Mucosa of rectum (tissue), 2 donors: Measurements from ENCODE around the gene DHRSX.
"Not testable (repeated sequence)": the region's sequence is repeated elsewhere in the genome, so short reads cannot be mapped to it uniquely, and the experiment has no call there.

Source experiments
- H3K27ac ChIP-seq, 2 donors: one replicate each; pipeline ENCODE4 v1.7.0; 2013; ENCODE audit warnings: inconsistent platforms in 2 of 2, low read depth in 2 of 2, low read length in 2 of 2
- H3K27me3 ChIP-seq, 2 donors: one replicate each; pipeline ENCODE4 v1.7.0; 2013; ENCODE audit warnings: low read length in 2 of 2; ENCODE audit not compliant: control insufficient read depth in 2 of 2, insufficient read depth in 2 of 2
- H3K36me3 ChIP-seq, 2 donors: one replicate each; pipeline ENCODE4 v1.7.0; 2013; ENCODE audit warnings: low read length in 2 of 2; ENCODE audit not compliant: control insufficient read depth in 2 of 2, insufficient read depth in 2 of 2
- H3K4me1 ChIP-seq, 2 donors: one replicate each; pipeline ENCODE4 v1.7.0; 2013; ENCODE audit warnings: low read length in 2 of 2, mild to moderate bottlenecking in 1 of 2; ENCODE audit not compliant: control insufficient read depth in 2 of 2, insufficient read depth in 2 of 2
- H3K4me3 ChIP-seq, 2 donors: one replicate each; pipeline ENCODE4 v1.7.0; 2013; ENCODE audit warnings: low read length in 2 of 2
- H3K9ac ChIP-seq, 2 donors: one replicate each; pipeline ENCODE4 v1.7.0; 2013; ENCODE audit warnings: low read length in 2 of 2, low read depth in 1 of 2, mild to moderate bottlenecking in 1 of 2
- H3K9me3 ChIP-seq, 2 donors: one replicate each; pipeline ENCODE4 v1.7.0; 2013; ENCODE audit warnings: low read length in 2 of 2; ENCODE audit not compliant: control insufficient read depth in 2 of 2
- donor health status: healthy.
- donor health status: Normal muscosa, but diverticular disease.

Gene DHRSX

DNA sequence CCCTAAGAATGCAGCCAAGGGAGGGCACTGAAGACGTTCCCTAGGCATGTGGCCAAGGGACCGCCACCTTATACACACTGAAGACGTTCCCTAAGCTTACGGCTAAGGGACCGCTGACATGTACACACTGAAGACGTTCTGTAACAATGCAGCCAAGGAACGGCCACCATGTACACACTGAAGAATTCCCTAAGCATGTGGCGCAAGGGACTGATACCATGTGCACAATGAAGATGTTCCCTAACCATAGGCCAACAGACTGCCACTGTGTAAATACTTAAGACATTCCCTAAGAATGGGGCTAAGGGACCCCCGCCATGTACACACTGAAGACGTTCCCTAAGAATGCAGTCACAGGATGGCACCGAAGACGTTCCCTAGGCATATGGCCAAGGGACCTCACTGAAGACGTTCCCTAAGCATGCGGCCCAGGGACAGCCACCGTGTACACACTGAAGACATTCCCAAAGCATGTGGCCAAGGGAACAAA, 36.1 kb downstream of the DHRSX start:
- H3K36me3 ChIP-seq = no peaks in the 10 kb centered on the region
- H3K4me1 ChIP-seq = no peaks in the 10 kb centered on the region
- no peaks in the 10 kb centered on the region for H3K9me3 ChIP-seq
- H3K27me3 ChIP-seq = no peaks in the 10 kb centered on the region
- no peak overlapping the region for H3K4me3 ChIP-seq
- H3K27ac ChIP-seq = no peak overlapping the region
- no peak overlapping the region for H3K9ac ChIP-seq

DNA sequence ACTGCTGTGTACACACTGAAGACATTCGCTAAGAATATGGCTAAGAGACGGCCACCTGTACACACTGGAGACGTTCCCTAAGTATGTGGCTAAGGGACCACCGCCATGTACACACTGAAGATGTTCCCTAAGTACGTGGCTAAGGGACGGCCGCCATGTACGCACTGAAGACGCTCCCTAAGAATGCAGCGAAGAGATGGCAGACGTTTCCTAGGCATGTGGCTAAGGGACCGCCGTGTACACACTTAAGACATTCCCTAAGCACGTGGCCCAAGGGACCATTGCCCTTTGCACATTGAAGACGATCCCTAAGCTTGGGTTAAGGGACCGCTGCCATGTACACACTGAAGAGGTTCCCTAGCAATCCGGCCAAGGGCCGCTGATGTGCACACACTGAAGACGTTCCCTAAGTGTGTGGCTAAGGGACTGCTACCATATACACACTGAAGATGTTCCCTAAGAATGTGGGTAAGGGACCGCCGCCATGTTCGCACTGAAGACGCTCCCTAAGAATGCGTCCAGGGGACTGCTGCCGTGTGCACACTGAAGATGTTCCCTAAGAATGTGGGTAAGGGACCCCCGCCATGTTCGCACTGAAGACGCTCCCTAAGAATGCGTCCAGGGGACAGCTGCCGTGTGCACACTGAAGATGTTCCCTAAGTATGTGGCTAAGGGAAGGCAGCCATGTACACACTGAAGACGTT, 36.7 kb downstream of the DHRSX start:
- Histone ChIP-seq H3K36me3 (no peaks in the 10 kb centered on the region), H3K9ac (no peak overlapping the region), H3K9me3 (no peaks in the 10 kb centered on the region), H3K4me3 (no peak overlapping the region), H3K27ac (no peak overlapping the region), H3K27me3 (no peaks in the 10 kb centered on the region), H3K4me1 (no peaks in the 10 kb centered on the region)

GRCh38 chrX:2463481-2463880, 37.3 kb downstream of the DHRSX start:
- H3K9me3 ChIP-seq, H3K36me3 ChIP-seq, H3K4me1 ChIP-seq, H3K27me3 ChIP-seq, H3K9ac ChIP-seq, H3K27ac ChIP-seq, H3K4me3 ChIP-seq: not testable (repeated sequence)

DNA sequence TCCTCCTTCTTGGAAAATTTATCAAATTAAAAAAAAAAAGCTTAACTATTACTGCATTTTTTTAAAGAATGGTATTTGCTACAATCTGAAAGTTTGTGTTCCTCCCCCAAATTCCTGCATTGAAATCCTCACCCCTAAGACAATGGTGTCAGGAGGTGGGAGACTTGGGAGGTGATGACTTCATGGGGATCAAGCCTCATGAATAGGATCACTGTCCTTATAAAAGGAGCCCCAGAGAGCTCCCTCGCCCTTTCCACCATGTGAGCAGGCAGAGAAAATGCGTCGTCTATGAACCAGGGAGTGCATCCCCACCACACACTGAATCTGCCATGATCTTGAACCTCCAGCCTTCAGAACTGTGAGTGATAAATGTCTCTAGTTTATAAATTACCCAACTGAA, 38.0 kb downstream of the DHRSX start:
- no peaks in the 10 kb centered on the region for H3K4me1 ChIP-seq
- H3K27ac ChIP-seq = no peak overlapping the region
- no peaks in the 10 kb centered on the region for H3K9me3 ChIP-seq
- H3K36me3 ChIP-seq = no peaks in the 10 kb centered on the region
- no peak overlapping the region for H3K4me3 ChIP-seq
- no peaks in the 10 kb centered on the region for H3K27me3 ChIP-seq
- H3K9ac ChIP-seq = no peak overlapping the region

DNA sequence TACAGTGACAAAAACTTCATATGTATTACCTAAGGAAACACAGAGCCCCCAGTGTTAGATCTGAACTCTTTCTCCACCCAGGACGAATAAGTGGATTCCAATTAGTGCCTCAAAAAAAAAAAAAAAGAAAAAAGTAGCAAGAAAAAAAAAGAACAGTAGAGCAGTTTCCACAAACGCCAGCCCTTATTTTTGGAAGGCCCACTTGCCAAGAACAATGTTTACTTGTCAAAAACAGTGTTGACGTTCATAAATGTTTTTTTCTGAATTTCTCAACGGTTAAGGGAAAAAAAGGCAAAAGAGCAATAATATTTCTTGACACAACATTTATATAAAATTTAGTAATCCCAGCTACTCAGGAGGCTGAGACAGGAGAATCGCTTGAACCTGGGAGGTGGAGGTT, 38.7 kb downstream of the DHRSX start:
- no peaks in the 10 kb centered on the region for H3K4me1 ChIP-seq
- no peak overlapping the region for H3K4me3 ChIP-seq
- no peaks in the 10 kb centered on the region for H3K9me3 ChIP-seq
- no peak overlapping the region for H3K9ac ChIP-seq
- H3K27ac ChIP-seq = no peak overlapping the region
- no peaks in the 10 kb centered on the region for H3K36me3 ChIP-seq
- H3K27me3 ChIP-seq = no peaks in the 10 kb centered on the region

GRCh38 chrX:2461711-2462016, 39.1 kb downstream of the DHRSX start:
- Histone ChIP-seq H3K9me3 (no peaks in the 10 kb centered on the region), H3K4me1 (no peaks in the 10 kb centered on the region), H3K27ac (no peak overlapping the region)

GRCh38 chrX:2460821-2461710, 39.7 kb downstream of the DHRSX start:
- H3K27ac ChIP-seq, H3K9ac ChIP-seq, H3K27me3 ChIP-seq, H3K4me1 ChIP-seq, H3K9me3 ChIP-seq, H3K4me3 ChIP-seq, H3K36me3 ChIP-seq: not testable (repeated sequence)

More at GRCh38 chrX:2461711-2462016, 39.1 kb downstream of the DHRSX start:
- no peak overlapping the region for H3K9ac ChIP-seq
- no peak overlapping the region for H3K4me3 ChIP-seq
- H3K27me3 ChIP-seq = no peaks in the 10 kb centered on the region
- H3K36me3 ChIP-seq = no peaks in the 10 kb centered on the region

GRCh38 chrX:2460048-2460447, 40.7 kb downstream of the DHRSX start:
- not testable (repeated sequence) for H3K27ac ChIP-seq

DNA sequence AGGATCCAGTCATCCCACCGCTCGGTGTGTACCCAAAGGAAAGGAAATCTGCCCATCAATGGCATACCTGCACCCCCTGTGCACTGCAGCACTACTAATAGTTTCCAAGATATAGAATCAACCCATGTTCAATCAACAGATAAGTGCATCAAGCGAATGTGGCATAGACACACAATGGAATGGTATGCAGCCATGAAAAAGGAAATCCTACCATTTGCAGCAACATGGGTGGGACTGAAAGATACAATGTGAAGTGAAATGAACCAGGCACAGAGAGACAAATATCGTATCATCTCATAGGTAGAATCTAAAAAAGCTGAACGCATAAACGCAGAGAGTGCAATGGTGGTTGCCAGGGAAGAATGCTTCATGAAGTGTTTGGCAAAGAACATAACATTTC, 42.5 kb downstream of the DHRSX start:
- no peaks in the 10 kb centered on the region for H3K27me3 ChIP-seq
- no peak overlapping the region for H3K9ac ChIP-seq
- no peaks in the 10 kb centered on the region for H3K36me3 ChIP-seq
- no peaks in the 10 kb centered on the region for H3K4me1 ChIP-seq
- H3K4me3 ChIP-seq = no peak overlapping the region
- H3K9me3 ChIP-seq = no peaks in the 10 kb centered on the region
- H3K27ac ChIP-seq = no peak overlapping the region

More at GRCh38 chrX:2460048-2460447, 40.7 kb downstream of the DHRSX start:
- not testable (repeated sequence) for H3K9ac ChIP-seq, H3K9me3 ChIP-seq, H3K27me3 ChIP-seq, H3K36me3 ChIP-seq, H3K4me1 ChIP-seq, H3K4me3 ChIP-seq

DNA sequence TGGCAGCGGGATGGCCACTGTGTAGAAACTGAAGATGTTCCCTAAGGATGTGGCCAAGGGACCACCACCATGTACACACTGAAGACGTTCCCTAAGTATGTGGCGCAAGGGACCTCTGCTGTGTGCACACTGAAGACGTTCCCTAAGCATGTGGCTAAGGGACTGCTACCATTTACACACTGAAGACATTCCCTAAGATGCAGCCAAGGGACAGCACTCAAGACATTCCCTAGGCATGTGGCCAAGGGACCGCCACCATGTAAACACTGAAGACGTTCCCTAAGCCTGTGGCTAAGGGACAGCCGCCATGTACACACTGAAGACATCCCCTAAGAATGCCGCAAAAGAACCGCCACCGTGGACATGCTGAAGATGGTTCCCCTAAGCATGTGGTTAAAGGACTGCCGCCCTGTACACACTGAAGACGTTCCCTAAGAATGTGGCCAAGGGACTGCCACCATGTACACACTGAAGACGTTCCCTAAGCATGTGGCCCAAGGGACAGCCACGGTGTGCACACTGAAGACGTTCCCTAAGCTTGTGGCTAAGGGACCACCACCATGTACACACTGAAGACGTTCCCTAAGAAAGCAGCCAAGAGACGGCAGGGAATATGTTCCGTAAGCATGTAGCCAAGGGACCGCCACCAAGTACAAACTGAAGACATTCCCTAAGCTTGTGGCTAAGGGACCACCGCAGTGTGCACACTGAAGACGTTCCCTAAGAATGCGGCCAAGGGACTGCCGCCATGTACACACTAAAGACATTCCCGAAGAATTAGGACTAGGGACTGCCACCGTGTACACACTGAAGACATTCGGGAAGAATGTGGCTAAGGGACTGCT, 43.3 kb downstream of the DHRSX start:
- Histone ChIP-seq H3K9ac (no peak overlapping the region), H3K27ac (no peak overlapping the region), H3K36me3 (peaks cover 0 to 4% of the 10 kb centered on the region in 2 donors), H3K4me3 (no peak overlapping the region), H3K27me3 (no peaks in the 10 kb centered on the region), H3K9me3 (no peaks in the 10 kb centered on the region), H3K4me1 (no peaks in the 10 kb centered on the region)
